Lower leg skin (tissue), 3 donors: ENCODE data around the gene ZNF451.

Experiments used
- CTCF ChIP-seq, 3 donors: fragments of 450-650 bp; IDR thresholded peaks; one replicate each; pipeline ENCODE4 v1.5.1; 2016; ENCODE audit warnings: antibody characterized with exemption in 3 of 3, mild to moderate bottlenecking in 3 of 3, moderate library complexity in 2 of 3
- POLR2A ChIP-seq, 2 donors: fragments of 450-650 bp; IDR thresholded peaks; one replicate each; pipeline ENCODE4 v1.6.1; 2016 to 2017; ENCODE audit warnings: antibody characterized with exemption in 2 of 2, mild to moderate bottlenecking in 1 of 2, moderate library complexity in 1 of 2

- TF ChIP-seq CTCF (IDR thresholded peaks at IDR 0.05): no peak
- no peak for TF ChIP-seq POLR2A (IDR thresholded peaks at IDR 0.05)
Observed at GRCh38 chr6:57138026-57138425, 48.0 kb downstream of the ZNF451 start.
